GM23338 (cell line): Measurements from ENCODE around the gene GAGE13. TPM values are rescaled to one million over a fixed set of nuclear protein-coding genes. Genes with fewer than 3 reads are reported as not detected.
"Not testable (repeated sequence)": the region's sequence is repeated elsewhere in the genome, so short reads cannot be mapped to it uniquely, and the experiment has no call there.

ENCODE experiments used
- ATAC-seq: fragments of 200-7000 bp; cut with Tn5 transposase; 3 replicates; pipeline ENCODE4 v1.9.1; 2020
- DNase-seq: peaks from one replicate; pipeline ENCODE4 v3.0.0-alpha.2; 2015; ENCODE audit warnings: low spot score
- H2AFZ ChIP-seq: fragments of 200-600 bp; sonication (generic); 2 replicates; pipeline ENCODE4 v1.8.0; 2016; ENCODE audit warnings: antibody characterized with exemption, mild to moderate bottlenecking, moderate library complexity
- H3F3A ChIP-seq: fragments of 200-600 bp; sonication (generic); replicated peaks from 2 replicates; pipeline ENCODE4 v1.8.0; 2017; ENCODE audit warnings: antibody characterized with exemption, mixed run types, low read depth
- H3K27ac ChIP-seq: fragments of 200-600 bp; sonication (generic); 2 replicates; pipeline ENCODE4 v1.6.1; 2016; ENCODE audit warnings: low read depth
- H3K27me3 ChIP-seq: fragments of 200-600 bp; sonication (generic); 2 replicates; pipeline ENCODE4 v1.8.0; 2016; ENCODE audit warnings: mild to moderate bottlenecking, mixed run types, moderate library complexity; ENCODE audit not compliant: insufficient read depth
- H3K36me3 ChIP-seq: fragments of 200-600 bp; sonication (generic); 2 replicates; pipeline ENCODE4 v1.8.0; 2016; ENCODE audit warnings: mild to moderate bottlenecking; ENCODE audit not compliant: insufficient read depth
- H3K4me1 ChIP-seq: fragments of 200-600 bp; sonication (generic); 2 replicates; pipeline ENCODE4 v1.8.0; 2016; ENCODE audit warnings: mild to moderate bottlenecking, moderate library complexity; ENCODE audit not compliant: insufficient read depth
- H3K4me2 ChIP-seq: fragments of 200-600 bp; sonication (generic); 2 replicates; pipeline ENCODE4 v1.7.1; 2017; ENCODE audit warnings: mixed run types
- H3K4me3 ChIP-seq: fragments of 200-600 bp; sonication (generic); 2 replicates; pipeline ENCODE4 v1.6.1; 2016; ENCODE audit warnings: mixed run types
- H3K79me2 ChIP-seq: fragments of 200-600 bp; sonication (generic); replicated peaks from 2 replicates; pipeline ENCODE4 v1.8.0; 2017; ENCODE audit warnings: mild to moderate bottlenecking; ENCODE audit not compliant: insufficient read depth
- H3K9me2 ChIP-seq: fragments of 200-600 bp; sonication (generic); 2 replicates; pipeline ENCODE4 v1.8.0; 2017; ENCODE audit not compliant: insufficient read depth
- H4K20me1 ChIP-seq: fragments of 200-600 bp; sonication (generic); replicated peaks from 2 replicates; pipeline ENCODE4 v1.8.0; 2017; ENCODE audit warnings: mild to moderate bottlenecking; ENCODE audit not compliant: insufficient read depth
- H3K27ac Mint-ChIP-seq: 2 replicates; pipeline ENCODE4 v1.8.0; 2020; ENCODE audit warnings: inconsistent platforms, mild to moderate bottlenecking, moderate library complexity, mixed read lengths
- H3K27me3 Mint-ChIP-seq: 3 replicates; pipeline ENCODE4 v1.8.0; 2022; ENCODE audit warnings: low read depth, mild to moderate bottlenecking, moderate library complexity, mixed read lengths, inconsistent platforms; ENCODE audit not compliant: insufficient read depth, poor library complexity
- H3K36me3 Mint-ChIP-seq: 3 replicates; pipeline ENCODE4 v1.8.0; 2021; ENCODE audit warnings: low read depth, mild to moderate bottlenecking, inconsistent platforms, moderate library complexity, mixed read lengths
- H3K4me1 Mint-ChIP-seq: 3 replicates; pipeline ENCODE4 v1.8.0; 2020; ENCODE audit warnings: mild to moderate bottlenecking, inconsistent platforms, mixed read lengths
- H3K4me3 Mint-ChIP-seq: 3 replicates; pipeline ENCODE4 v1.8.0; 2021; ENCODE audit warnings: moderate library complexity, mild to moderate bottlenecking, inconsistent platforms, mixed read lengths
- H3K9me3 Mint-ChIP-seq: 3 replicates; pipeline ENCODE4 v1.8.0; 2020; ENCODE audit warnings: moderate library complexity, mild to moderate bottlenecking, inconsistent platforms, mixed read lengths
- polyA plus RNA-seq: library from polyadenylated mRNA; unstranded; fragments of >200 nt; fragmentation: Nextera tagmentation; extraction: Ambion mirVana; gene quantifications from 2 replicates; pipeline ENCODE4 v1.2.1, GENCODE V29; 2016
- total RNA-seq: library from RNA; depleted of rRNA; stranded (reverse); fragments of >200 nt; shearing (Covaris generic); gene quantifications from 2 replicates; pipeline ENCODE4 v1.2.3, GENCODE V29; 2014; rRNA removed

GAGE13 gene
- total and polyA plus RNA-seq, 2 experiments from 2014 or later, result not detected

DNA sequence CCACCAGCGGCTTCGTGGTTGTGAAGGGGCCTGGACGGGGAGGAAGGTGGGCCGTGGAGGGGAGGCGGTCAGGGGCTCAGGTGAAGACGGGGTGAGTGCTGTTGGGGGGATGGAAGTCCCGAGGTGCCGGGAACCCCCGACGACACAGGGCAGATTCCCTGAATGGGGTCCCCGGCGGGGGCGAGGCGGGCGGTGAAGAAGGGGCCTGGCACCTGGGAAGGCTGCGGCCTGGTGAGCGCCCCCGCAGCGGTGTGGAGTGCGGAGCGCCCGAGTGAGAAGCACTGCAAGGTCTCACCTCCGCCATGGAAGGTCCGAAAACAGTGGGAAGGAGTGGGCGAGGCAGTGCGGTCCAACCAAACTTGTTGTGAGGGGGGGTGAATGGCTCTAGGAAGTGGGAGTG, 459 bp downstream of the GAGE13 start:
- not testable (repeated sequence) for ATAC-seq, H4K20me1 ChIP-seq, H3K4me2 ChIP-seq, H3F3A ChIP-seq, H3K27me3 ChIP-seq, H3K4me1 ChIP-seq, H3K4me3 Mint-ChIP-seq, H3K36me3 Mint-ChIP-seq, H2AFZ ChIP-seq, H3K27ac Mint-ChIP-seq, H3K36me3 ChIP-seq, H3K27ac ChIP-seq, DNase-seq, H3K9me3 Mint-ChIP-seq, H3K79me2 ChIP-seq, H3K4me3 ChIP-seq, H3K4me1 Mint-ChIP-seq, H3K9me2 ChIP-seq, H3K27me3 Mint-ChIP-seq

DNA sequence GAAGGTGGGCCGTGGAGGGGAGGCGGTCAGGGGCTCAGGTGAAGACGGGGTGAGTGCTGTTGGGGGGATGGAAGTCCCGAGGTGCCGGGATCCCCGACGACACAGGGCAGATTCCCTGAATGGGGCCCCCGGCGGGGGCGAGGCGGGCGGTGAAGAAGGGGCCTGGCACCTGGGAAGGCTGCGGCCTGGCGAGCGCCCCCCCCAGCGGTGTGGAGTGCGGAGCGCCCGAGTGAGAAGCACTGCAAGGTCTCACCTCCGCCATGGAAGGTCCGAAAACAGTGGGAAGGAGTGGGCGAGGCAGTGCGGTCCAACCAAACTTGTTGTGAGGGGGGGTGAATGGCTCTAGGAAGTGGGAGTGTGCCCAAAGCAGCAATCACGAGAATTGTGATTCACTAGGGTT, 10.1 kb downstream of the GAGE13 start:
- not testable (repeated sequence) for DNase-seq, H3K4me3 Mint-ChIP-seq, H3K4me3 ChIP-seq, H3F3A ChIP-seq, H3K27me3 ChIP-seq, ATAC-seq, H3K4me1 Mint-ChIP-seq, H3K36me3 ChIP-seq, H3K4me2 ChIP-seq, H3K79me2 ChIP-seq, H3K9me3 Mint-ChIP-seq, H3K27ac Mint-ChIP-seq, H3K27ac ChIP-seq, H4K20me1 ChIP-seq, H3K4me1 ChIP-seq, H2AFZ ChIP-seq, H3K36me3 Mint-ChIP-seq, H3K9me2 ChIP-seq, H3K27me3 Mint-ChIP-seq

GRCh38 chrX:49344496-49345175, 13.3 kb downstream of the GAGE13 start:
- not testable (repeated sequence) for H3K4me1 ChIP-seq, H3K79me2 ChIP-seq, H3K27ac Mint-ChIP-seq, H3K4me3 ChIP-seq, H3K9me2 ChIP-seq, H3K9me3 Mint-ChIP-seq, H4K20me1 ChIP-seq, H3K27me3 ChIP-seq, H3K36me3 Mint-ChIP-seq, H3K4me3 Mint-ChIP-seq, H3F3A ChIP-seq, H3K27ac ChIP-seq, H3K27me3 Mint-ChIP-seq, H2AFZ ChIP-seq, ATAC-seq, H3K36me3 ChIP-seq, H3K4me2 ChIP-seq, DNase-seq, H3K4me1 Mint-ChIP-seq

- not testable (repeated sequence) for H3K9me2 ChIP-seq, H3K4me1 ChIP-seq, H4K20me1 ChIP-seq, H3K27ac ChIP-seq, H3K4me1 Mint-ChIP-seq, H3K27me3 Mint-ChIP-seq, H3K36me3 Mint-ChIP-seq, H3K4me3 ChIP-seq, H3K4me3 Mint-ChIP-seq, H2AFZ ChIP-seq, H3K79me2 ChIP-seq, H3K9me3 Mint-ChIP-seq, H3K36me3 ChIP-seq, H3K27ac Mint-ChIP-seq, DNase-seq, H3K27me3 ChIP-seq, ATAC-seq, H3K4me2 ChIP-seq, H3F3A ChIP-seq
These were observed 14.0 kb downstream of the GAGE13 start for GRCh38 chrX:49345402-49345801.

GRCh38 chrX:49346150-49346549, 14.8 kb downstream of the GAGE13 start:
- not testable (repeated sequence) for H3K4me3 ChIP-seq, H3K4me2 ChIP-seq, H3K27ac ChIP-seq, H3K4me3 Mint-ChIP-seq, H3K27me3 Mint-ChIP-seq, H4K20me1 ChIP-seq, DNase-seq, H3K4me1 Mint-ChIP-seq, H3K4me1 ChIP-seq, H3K27ac Mint-ChIP-seq, H3F3A ChIP-seq, H3K36me3 Mint-ChIP-seq, H3K27me3 ChIP-seq, ATAC-seq, H3K9me2 ChIP-seq, H3K79me2 ChIP-seq, H2AFZ ChIP-seq, H3K36me3 ChIP-seq, H3K9me3 Mint-ChIP-seq

Other genes starting within 250 kb of the GAGE13 start
- 15.1 and 22.9 TPM in 2 replicates for gene GPKOW, start 207.8 kb upstream of the GAGE13 start, total RNA-seq
- gene GPKOW, start 207.8 kb upstream of the GAGE13 start, polyA plus RNA-seq, result 8.1 and 9.5 TPM in 2 replicates
- gene MAGIX, start 168.8 kb upstream of the GAGE13 start, total RNA-seq, result 0.83 and 2.1 TPM in 2 replicates
- gene MAGIX, start 168.8 kb upstream of the GAGE13 start, polyA plus RNA-seq, result 0.66 and 1.6 TPM in 2 replicates
- 1.6 and 3.4 TPM in 2 replicates for gene PLP2, start 159.7 kb upstream of the GAGE13 start, total RNA-seq
- 9.5 and 10.1 TPM in 2 replicates for gene PLP2, start 159.7 kb upstream of the GAGE13 start, polyA plus RNA-seq
- gene PRICKLE3, start 145.2 kb upstream of the GAGE13 start, total RNA-seq, result 13.7 and 21.4 TPM in 2 replicates
- 4.7 and 5.2 TPM in 2 replicates for gene PRICKLE3, start 145.2 kb upstream of the GAGE13 start, polyA plus RNA-seq
- 7.3 and 9.1 TPM in 2 replicates for gene SYP, start 131.4 kb upstream of the GAGE13 start, total RNA-seq
- 2.5 and 3.7 TPM in 2 replicates for gene SYP, start 131.4 kb upstream of the GAGE13 start, polyA plus RNA-seq
- gene CACNA1F, start 98.2 kb upstream of the GAGE13 start, total RNA-seq, result 0.35 and 0.90 TPM in 2 replicates
- gene CACNA1F, start 98.2 kb upstream of the GAGE13 start, polyA plus RNA-seq, result 0.23 and 0.44 TPM in 2 replicates
- 9.7 and 11.6 TPM in 2 replicates for gene CCDC22, start 96.1 kb upstream of the GAGE13 start, total RNA-seq
- gene CCDC22, start 96.1 kb upstream of the GAGE13 start, polyA plus RNA-seq, result 4.4 and 4.5 TPM in 2 replicates
- 0.28 TPM in 1 of 2 replicates, not detected in the other for gene FOXP3, start 66.9 kb upstream of the GAGE13 start, total RNA-seq
- 0.11 and 0.21 TPM in 2 replicates for gene FOXP3, start 66.9 kb upstream of the GAGE13 start, polyA plus RNA-seq
- 9.4 and 11.3 TPM in 2 replicates for gene PPP1R3F, start 61.8 kb upstream of the GAGE13 start, total RNA-seq
- 2.2 and 3.1 TPM in 2 replicates for gene PPP1R3F, start 61.8 kb upstream of the GAGE13 start, polyA plus RNA-seq
- gene GAGE10, start 27.9 kb upstream of the GAGE13 start, total RNA-seq, result not detected in 2 replicates
- gene GAGE10, start 27.9 kb upstream of the GAGE13 start, polyA plus RNA-seq, result not detected in 2 replicates
- not detected in 2 replicates for gene GAGE12J, start 9.5 kb upstream of the GAGE13 start, total RNA-seq
- gene GAGE12J, start 9.5 kb upstream of the GAGE13 start, polyA plus RNA-seq, result not detected in 2 replicates
- not detected in 2 replicates for gene GAGE12C, start 200.6 kb downstream of the GAGE13 start, total RNA-seq
- gene GAGE12C, start 200.6 kb downstream of the GAGE13 start, polyA plus RNA-seq, result not detected in 2 replicates
- gene GAGE12D, start 210.2 kb downstream of the GAGE13 start, total RNA-seq, result not detected in 2 replicates
- gene GAGE12D, start 210.2 kb downstream of the GAGE13 start, polyA plus RNA-seq, result not detected in 2 replicates
- not detected in 2 replicates for gene GAGE12E, start 219.7 kb downstream of the GAGE13 start, total RNA-seq
- gene GAGE12E, start 219.7 kb downstream of the GAGE13 start, polyA plus RNA-seq, result not detected in 2 replicates
- not detected in 2 replicates for gene GAGE12F, start 229.3 kb downstream of the GAGE13 start, total RNA-seq
- not detected in 2 replicates for gene GAGE12F, start 229.3 kb downstream of the GAGE13 start, polyA plus RNA-seq
- not detected in 2 replicates for gene GAGE12G, start 238.8 kb downstream of the GAGE13 start, total RNA-seq
- gene GAGE12G, start 238.8 kb downstream of the GAGE13 start, polyA plus RNA-seq, result not detected in 2 replicates
- gene GAGE12H, start 248.4 kb downstream of the GAGE13 start, total RNA-seq, result not detected in 2 replicates
- not detected in 2 replicates for gene GAGE12H, start 248.4 kb downstream of the GAGE13 start, polyA plus RNA-seq